CD4-positive, alpha-beta T cell treated with Interleukin-17A for 4 hours (primary cell): Measurements from ENCODE around the gene ALDH9A1.
"Not testable (repeated sequence)": the region's sequence is repeated elsewhere in the genome, so short reads cannot be mapped to it uniquely, and the experiment has no call there.

Experiments used
- DNase-seq: peaks from one replicate; pipeline ENCODE4 v3.0.0-alpha.2; 2020; ENCODE audit warnings: mixed read lengths

The ALDH9A1 gene

GRCh38 chr1:165686121-165686970 is 12.0 kb downstream of the ALDH9A1 start:
- DNase-seq = no peak

DNA sequence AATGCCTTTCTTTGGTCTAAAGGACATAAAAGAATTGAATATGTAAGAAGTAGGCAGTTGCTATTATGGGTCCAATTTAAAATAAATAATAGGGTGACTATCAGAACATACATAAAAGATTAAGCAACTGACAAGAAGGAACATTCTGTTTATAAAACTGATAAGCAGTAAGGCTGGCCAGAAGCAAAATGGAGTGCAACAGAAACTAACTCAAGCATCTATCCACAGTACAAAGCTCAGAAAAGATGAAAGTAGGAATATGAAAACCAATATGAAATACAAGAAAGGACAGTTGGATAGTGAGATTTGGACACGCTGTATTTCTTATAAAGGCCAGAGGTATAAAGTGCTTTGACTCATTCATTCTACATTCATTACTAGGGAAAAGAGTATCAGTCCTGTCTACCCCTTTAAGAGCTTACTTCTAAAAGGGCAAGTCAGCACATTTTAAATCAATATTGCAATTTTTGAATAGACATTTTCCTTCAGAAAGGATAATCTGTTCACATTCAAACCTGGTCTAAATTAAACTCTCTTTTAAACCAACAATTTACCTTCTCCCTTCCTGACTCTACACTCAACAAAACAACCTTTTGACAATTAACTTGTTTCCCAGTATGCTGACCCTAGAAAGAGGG is 14.4 kb downstream of the ALDH9A1 start:
- DNase-seq = no peak

DNA sequence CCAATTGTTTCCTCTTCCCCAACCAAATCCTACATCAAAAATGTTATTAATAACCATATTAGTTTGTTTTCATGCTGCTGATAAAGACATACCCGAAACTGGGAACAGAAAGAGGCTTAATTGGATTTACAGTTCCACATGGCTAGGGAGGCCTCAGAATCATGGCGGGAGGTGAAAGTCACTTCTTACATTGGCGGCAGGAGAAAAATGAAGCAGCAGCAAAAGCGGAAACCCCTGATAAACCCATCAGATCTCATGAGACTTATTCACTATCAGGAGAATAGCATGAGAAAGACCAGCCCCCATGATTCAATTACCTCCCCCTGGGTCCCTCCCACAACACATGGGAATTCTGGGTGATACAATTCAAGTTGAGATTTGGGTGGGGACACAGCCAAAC is 17.6 kb downstream of the ALDH9A1 start:
- not testable (repeated sequence) for DNase-seq

GRCh38 chr1:165680303-165680702 is 18.1 kb downstream of the ALDH9A1 start:
- no peak for DNase-seq

GRCh38 chr1:165679282-165680036 is 18.9 kb downstream of the ALDH9A1 start:
- peak; percentile 9 for DNase-seq

DNA sequence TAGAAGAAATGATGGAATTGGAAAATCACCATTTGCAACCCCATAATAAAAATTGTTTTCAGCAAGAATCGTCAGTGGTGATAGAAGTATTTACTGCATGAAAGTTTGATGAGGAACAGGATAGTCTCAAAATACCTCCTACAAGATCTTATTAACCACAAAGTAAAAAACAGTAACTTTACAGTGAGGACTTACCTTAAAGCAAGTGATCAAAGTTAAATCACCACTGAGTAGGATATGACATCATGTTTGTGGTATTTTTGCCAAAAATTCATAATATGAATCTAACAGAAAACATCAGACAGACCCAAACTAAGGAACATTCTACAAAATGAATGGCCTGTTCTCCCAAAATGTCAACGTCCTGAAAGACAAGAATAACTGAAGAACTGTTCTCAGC is 19.9 kb downstream of the ALDH9A1 start:
- DNase-seq = no peak

- no peak for DNase-seq
These were observed 22.6 kb downstream of the ALDH9A1 start for GRCh38 chr1:165675794-165676193.

DNA sequence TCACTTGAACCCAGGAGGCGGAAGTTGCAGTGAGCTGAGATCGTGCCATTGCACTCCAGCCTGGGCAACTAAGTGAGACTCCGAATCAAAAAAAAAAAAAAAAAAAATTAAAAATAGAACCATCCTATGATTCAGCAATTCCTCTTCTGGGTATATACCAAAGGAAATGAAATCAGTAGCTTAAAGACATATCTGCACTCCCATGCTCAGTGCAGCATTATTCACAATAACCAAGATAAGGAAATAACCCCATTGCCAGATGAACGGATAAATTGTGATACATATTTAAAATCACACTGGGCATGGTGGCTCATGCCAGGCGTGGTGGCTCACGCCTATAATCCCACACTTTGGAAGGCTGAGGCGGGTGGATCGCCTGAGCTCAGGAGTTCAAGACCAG is 23.8 kb downstream of the ALDH9A1 start:
- no peak for DNase-seq

DNA sequence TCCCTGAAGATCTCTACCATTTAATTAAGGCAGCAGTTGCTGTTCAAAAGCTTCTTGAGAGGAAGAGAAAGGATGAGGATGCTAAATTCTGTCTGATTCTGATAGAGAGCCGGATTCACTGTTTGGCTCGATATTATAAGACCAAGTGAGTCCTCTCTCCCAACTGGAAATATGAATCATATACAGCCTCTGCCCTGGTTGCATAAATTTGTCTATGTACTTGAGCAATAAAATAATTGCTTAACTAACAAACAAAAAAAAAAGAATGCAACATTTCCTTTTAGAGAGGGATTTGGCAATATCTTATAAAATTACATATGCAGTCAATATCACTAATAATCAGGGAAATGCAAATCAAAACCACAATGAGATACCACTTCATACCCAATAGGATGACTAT is 26.8 kb downstream of the ALDH9A1 start:
- no peak for DNase-seq

DNA sequence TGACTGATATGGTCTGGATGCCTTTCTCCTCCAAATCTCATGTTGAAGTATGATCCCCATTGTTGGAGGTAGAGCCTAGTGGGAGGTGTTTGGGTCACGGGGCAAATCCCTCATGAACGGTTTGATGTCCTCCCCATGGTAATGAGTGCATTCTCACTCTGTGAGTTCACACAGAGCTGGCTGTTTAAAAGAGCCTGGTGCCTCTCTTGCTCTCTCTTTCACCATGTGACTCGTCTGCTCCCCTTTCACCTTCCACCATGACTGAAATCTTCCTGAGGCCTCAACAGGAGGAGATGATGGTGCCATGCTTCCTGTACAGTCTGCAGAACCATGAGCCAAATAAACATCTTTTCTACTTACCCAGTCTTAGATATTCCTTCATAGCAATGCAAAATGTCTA is 30.2 kb downstream of the ALDH9A1 start:
- DNase-seq = no peak

DNA sequence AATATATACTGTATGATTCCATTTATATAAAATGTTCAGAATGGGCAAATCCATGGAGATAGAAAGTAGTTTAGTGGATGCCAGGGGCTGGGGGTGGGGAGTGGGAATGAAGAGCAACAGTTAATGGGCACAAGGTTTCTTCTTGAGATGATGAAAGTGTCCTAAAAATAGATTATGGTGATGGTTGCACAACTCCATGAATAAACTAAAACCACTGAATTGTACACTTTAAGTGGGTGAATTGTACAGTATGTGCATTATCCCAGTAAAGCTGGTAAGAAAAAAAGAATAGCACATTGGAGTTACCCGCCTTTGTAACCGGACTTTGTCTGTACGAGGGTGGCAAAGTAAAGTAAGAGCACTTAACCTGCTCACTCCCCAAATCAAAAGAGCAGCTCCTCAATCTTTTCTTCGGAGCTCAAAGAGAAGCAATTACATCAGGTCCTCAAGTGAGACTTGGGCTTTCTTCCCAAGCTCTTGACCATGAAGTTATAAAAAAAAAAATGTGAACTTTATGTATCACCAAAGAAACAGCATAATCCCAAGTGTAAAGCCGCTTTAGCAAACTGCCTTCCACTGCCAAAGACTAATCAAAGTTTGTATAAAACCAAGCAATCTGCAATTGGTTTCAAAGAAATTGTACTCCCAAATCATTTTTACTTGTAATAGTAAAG is 32.1 kb downstream of the ALDH9A1 start:
- no peak for DNase-seq

DNA sequence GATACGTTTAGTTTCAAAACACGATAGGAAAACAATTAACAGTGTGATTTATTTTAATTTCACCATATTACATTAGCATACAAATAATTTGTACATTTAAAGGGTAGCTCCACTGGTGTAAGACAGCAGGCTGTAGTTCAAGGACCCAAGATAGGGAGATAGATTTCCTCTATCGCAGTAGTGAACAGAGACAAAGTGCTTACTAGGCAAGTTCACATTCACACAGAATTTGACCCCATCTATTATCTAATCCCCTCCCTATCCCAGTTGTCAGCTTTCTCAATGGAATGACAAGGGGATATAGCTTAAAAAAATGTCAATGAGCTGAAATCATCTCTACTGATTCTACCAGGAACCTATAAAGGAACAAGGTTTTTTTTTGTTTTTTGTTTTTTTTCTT is 36.2 kb downstream of the ALDH9A1 start:
- DNase-seq = no peak

DNA sequence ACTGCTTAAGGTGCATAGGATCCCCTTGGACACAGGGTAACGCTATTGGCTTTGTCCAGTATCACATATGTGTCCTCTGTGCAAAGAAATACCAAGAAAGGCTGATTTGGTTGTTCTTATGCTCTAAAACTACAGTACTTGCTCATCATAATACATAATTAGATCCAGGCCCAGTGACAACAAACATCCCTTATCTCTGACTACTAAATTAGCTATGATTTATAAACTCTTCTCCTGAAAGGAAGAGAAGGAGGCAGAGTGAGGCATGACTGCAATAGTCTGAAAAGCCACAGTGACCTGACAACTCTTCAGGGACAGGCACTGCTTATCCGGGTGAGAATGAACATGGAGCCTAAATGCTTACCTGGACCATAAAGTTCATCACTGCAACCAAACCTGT is 36.7 kb downstream of the ALDH9A1 start:
- no peak for DNase-seq

DNA sequence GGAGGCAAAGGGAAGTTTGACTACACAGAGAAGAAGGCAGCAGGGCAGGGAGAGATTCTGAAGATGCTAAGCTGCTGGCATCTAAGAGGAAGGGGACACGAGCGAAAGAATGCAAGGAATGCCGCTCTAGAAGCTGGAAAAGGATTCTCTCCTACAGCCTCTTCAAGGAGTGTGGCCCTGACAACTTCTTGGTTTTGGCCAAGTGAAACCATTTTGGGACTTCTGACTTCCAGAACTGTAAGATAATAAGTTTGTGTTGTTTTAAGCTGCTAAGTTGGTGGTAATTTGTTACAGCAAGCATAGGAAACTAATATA is 38.8 kb downstream of the ALDH9A1 start:
- DNase-seq = no peak

- DNase-seq = not testable (repeated sequence)
These were observed 39.4 kb downstream of the ALDH9A1 start for GRCh38 chr1:165658766-165659580.

DNA sequence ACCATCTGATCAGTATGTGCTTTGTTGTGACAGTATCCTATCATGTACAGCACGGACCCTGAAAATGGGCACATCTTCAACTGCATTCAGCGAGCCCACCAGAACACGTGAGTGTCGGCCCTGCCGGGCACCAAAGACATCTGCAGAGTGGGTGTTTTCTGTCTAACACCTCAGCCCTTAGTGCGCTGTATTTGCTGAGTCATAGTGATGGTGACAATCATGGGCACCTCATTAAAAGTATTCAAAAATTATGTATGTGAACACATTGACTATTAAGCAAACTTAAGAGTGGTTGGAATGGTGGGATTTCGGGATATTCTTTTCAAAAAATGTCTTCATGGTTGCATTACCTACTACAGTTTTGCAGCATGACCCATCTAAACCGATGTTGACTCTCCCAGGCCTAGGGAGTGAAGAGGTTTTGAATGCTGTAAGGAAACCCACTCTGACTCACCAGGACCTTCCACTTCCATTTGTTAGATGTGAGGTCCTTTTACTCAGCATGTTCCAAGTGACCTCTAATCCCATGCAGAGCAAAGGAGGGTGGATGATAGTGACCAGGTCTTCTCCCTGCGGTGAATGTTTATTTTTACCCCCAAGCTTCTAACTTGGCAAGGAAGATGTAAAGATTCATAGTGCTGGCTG is 47.3 kb downstream of the ALDH9A1 start:
- DNase-seq = no peak

DNA sequence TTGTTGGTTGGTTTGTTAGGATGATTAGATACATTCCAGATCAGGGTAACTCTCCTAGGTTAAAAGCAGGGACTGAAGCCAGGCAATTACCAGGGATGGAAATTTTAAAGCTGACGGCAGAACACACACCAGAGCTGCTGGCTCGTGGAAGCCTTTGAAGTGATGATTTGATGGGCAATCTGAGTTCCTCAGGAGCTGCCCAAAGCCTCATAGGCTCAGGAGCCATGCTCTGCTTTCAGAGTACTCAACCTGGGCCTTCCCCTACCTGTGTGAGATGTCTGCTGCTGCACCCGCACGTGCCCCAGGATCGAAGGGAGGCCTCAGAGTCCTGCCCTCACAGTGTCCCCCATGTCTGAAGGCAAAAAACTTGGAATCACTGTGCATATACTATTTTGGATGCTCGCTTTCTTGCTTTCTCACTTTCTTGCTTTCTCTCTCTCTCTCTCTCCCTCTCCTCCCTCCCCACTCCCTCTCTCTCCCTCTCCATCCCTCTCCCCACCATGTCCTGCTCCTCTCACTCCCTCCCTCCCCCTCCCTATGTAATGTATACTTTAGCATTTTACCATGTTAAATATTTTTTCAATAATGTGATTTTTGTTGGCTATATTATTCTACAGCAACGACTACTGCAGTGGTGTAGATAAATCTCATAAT is 49.3 kb downstream of the ALDH9A1 start:
- DNase-seq = no peak

- no peak for DNase-seq
These were observed 50.4 kb downstream of the ALDH9A1 start for GRCh38 chr1:165647970-165648369.

DNA sequence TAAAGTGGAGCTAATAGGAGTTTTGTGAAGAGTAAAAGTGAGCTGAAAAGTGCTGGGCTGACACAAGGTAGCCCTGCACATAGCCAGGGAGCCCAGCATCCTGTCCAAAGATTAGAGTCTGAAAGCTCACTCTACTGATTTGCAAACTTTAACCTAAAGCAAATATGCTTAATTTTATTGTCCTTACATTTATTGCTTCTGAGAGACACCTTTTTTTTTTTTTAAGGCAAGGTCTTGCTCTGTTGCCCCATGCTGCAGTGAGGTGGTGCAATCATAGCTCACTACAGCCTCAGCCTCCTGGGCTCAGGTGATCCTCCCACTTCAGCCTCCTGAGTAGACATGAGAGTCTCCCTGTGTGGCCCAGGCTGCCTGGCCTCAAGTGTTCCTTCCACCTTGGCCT is 50.8 kb downstream of the ALDH9A1 start:
- DNase-seq = no peak

DNA sequence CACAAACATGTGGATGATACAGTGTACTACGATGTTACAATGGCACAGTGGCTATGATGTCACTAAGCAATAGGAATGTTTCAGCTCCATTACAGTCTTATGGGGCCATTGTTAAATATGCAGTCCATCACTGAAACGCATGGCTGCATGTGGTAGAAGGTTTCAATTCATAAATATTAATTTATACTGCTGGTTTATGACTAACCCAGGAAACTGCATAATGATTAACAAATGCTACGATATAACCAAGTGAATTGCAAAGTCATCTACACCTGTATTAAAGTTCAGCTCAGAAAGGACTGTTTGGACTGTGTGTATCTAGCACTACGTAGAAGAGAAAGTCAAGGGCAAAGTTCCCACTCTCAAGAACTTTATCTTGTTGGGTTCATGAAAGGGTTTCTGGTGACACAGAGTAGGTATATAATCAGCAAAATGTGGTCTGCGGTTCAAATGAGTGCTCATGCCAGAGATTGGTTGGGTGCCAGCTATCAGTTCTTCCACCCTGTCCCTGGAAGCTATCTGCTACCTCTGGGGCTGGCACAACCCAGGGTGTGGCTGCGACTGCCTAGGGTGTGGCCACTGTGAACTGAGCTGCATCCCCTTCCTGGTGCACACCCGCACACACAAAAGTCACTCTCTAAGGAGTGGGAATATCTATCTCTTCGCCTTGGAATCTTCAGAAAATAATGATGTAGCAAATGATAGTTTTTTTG is 52.6 kb downstream of the ALDH9A1 start:
- peak; percentile 36 for DNase-seq
